ENCODE data around the gene OMG. TPM values are rescaled to one million over a fixed set of nuclear protein-coding genes. Genes with fewer than 3 reads are reported as not detected.
"Not testable (repeated sequence)": the region's sequence is repeated elsewhere in the genome, so short reads cannot be mapped to it uniquely, and the experiment has no call there.

OMG gene
- total RNA-seq, 1 donor from 2014 or later: 1.5 TPM

- DNase-seq: no peak
Observed at GRCh38 chr17:31308372-31309334, 11.6 kb upstream of the OMG start.

- DNase-seq: no peak
Observed at GRCh38 chr17:31307640-31308039, 10.6 kb upstream of the OMG start.

GRCh38 chr17:31299624-31300023, 2.6 kb upstream of the OMG start:
- no peak for DNase-seq

GRCh38 chr17:31296142-31296541, 897 bp downstream of the OMG start:
- no peak for DNase-seq

- DNase-seq: no peak
Observed at GRCh38 chr17:31295489-31295871, 1.6 kb downstream of the OMG start.

GRCh38 chr17:31294820-31295488, 2.1 kb downstream of the OMG start:
- no peak for DNase-seq

- DNase-seq: no peak
Observed at GRCh38 chr17:31294231-31294630, 2.8 kb downstream of the OMG start.

GRCh38 chr17:31293581-31293980, 3.5 kb downstream of the OMG start:
- DNase-seq: no peak

- DNase-seq: no peak
Observed at GRCh38 chr17:31291820-31292219, 5.2 kb downstream of the OMG start.

- DNase-seq: no peak
Observed at GRCh38 chr17:31289790-31290189, 7.2 kb downstream of the OMG start.

- not testable (repeated sequence) for DNase-seq
Observed at GRCh38 chr17:31287932-31288331, 9.1 kb downstream of the OMG start.

GRCh38 chr17:31286587-31286986, 10.5 kb downstream of the OMG start:
- no peak for DNase-seq

GRCh38 chr17:31283841-31284240, 13.2 kb downstream of the OMG start:
- DNase-seq: no peak

GRCh38 chr17:31281061-31281460, 16.0 kb downstream of the OMG start:
- no peak for DNase-seq

- DNase-seq: no peak
Observed at GRCh38 chr17:31279401-31279800, 17.6 kb downstream of the OMG start.

GRCh38 chr17:31275116-31275515, 21.9 kb downstream of the OMG start:
- DNase-seq: no peak

GRCh38 chr17:31274252-31274651, 22.8 kb downstream of the OMG start:
- peak; percentile 34 for DNase-seq

GRCh38 chr17:31273516-31273915, 23.5 kb downstream of the OMG start:
- peak; percentile 27 for DNase-seq

- DNase-seq: no peak
Observed at GRCh38 chr17:31272803-31273202, 24.2 kb downstream of the OMG start.

GRCh38 chr17:31272236-31272635, 24.8 kb downstream of the OMG start:
- no peak for DNase-seq

GRCh38 chr17:31269578-31269983, 27.5 kb downstream of the OMG start:
- DNase-seq: peak; percentile 80

- peak; percentile 1 for DNase-seq
Observed at GRCh38 chr17:31269036-31269577, 27.9 kb downstream of the OMG start.

- DNase-seq: no peak
Observed at GRCh38 chr17:31266042-31266441, 31.0 kb downstream of the OMG start.

Data from tongue (tissue), 2 donors.